ENCODE results near the gene SMPDL3A. TPM values are rescaled to one million over a fixed set of nuclear protein-coding genes. Genes with fewer than 3 reads are reported as not detected.

SMPDL3A gene
- total and polyA plus RNA-seq, 2 of the 13 experiments (the other 11 are each of a cell fraction or from before 2014, with no cell fraction given), result 7.8 to 17.3 TPM

DNA sequence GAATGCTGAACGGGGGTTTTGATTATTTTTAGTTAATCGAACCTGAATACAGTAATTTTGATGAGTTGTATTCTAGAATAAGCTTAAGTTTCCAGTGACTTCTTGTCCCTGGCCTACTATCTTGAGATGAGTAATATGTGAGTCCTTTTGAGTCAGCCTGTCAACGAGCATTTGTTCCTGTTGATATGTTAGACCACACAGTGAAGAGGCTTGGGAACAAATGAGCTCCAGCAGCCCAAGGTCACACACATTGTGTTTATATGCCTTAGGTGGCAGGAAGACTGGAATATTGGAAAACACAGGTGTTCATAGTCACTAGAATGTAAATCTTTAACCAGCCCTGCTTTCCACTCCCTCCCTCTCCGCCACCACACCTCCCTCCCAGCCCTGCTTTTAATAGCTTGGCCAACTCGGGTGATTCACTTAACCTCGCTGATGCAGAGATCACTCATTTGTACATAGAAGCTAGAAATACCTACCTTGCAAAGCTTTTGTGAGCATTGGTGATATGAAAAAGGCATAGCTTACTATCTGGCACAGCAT, 9.1 kb downstream of the SMPDL3A start (continued):
- TF ChIP-seq, protein P1, sequence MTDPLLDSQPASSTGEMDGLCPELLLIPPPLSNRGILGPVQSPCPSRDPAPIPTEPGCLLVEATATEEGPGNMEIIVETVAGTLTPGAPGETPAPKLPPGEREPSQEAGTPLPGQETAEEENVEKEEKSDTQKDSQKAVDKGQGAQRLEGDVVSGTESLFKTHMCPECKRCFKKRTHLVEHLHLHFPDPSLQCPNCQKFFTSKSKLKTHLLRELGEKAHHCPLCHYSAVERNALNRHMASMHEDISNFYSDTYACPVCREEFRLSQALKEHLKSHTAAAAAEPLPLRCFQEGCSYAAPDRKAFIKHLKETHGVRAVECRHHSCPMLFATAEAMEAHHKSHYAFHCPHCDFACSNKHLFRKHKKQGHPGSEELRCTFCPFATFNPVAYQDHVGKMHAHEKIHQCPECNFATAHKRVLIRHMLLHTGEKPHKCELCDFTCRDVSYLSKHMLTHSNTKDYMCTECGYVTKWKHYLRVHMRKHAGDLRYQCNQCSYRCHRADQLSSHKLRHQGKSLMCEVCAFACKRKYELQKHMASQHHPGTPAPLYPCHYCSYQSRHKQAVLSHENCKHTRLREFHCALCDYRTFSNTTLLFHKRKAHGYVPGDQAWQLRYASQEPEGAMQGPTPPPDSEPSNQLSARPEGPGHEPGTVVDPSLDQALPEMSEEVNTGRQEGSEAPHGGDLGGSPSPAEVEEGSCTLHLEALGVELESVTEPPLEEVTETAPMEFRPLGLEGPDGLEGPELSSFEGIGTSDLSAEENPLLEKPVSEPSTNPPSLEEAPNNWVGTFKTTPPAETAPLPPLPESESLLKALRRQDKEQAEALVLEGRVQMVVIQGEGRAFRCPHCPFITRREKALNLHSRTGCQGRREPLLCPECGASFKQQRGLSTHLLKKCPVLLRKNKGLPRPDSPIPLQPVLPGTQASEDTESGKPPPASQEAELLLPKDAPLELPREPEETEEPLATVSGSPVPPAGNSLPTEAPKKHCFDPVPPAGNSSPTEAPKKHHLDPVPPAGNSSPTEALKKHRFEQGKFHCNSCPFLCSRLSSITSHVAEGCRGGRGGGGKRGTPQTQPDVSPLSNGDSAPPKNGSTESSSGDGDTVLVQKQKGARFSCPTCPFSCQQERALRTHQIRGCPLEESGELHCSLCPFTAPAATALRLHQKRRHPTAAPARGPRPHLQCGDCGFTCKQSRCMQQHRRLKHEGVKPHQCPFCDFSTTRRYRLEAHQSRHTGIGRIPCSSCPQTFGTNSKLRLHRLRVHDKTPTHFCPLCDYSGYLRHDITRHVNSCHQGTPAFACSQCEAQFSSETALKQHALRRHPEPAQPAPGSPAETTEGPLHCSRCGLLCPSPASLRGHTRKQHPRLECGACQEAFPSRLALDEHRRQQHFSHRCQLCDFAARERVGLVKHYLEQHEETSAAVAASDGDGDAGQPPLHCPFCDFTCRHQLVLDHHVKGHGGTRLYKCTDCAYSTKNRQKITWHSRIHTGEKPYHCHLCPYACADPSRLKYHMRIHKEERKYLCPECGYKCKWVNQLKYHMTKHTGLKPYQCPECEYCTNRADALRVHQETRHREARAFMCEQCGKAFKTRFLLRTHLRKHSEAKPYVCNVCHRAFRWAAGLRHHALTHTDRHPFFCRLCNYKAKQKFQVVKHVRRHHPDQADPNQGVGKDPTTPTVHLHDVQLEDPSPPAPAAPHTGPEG (CRISPR knock-in tag; IDR thresholded peaks at IDR 0.05), result no peak
- peak; percentile 81 for TF ChIP-seq NCOA2 (CRISPR knock-in tag; IDR thresholded peaks at IDR 0.05)
- no peak for TF ChIP-seq ATM (IDR thresholded peaks at IDR 0.05; ENCODE audit: borderline replicate concordance)
- peak; percentile 86; the same call in 1 of the 2 replicates for TF ChIP-seq ZNF556 (CRISPR knock-in tag; IDR thresholded peaks at IDR 0.05; ENCODE audit: borderline replicate concordance)
- TF ChIP-seq KDM4B (CRISPR knock-in tag; IDR thresholded peaks at IDR 0.05), result no peak
- TF ChIP-seq ZNF431 (CRISPR knock-in tag; IDR thresholded peaks at IDR 0.05; ENCODE audit: borderline replicate concordance, low read depth), result no peak; the same call in 1 of the 2 replicates
- TF ChIP-seq ZNF292 (CRISPR knock-in tag; IDR thresholded peaks at IDR 0.05; ENCODE audit: borderline replicate concordance, low read depth), result peak; percentile 90; the same call in 1 of the 2 replicates
- peak; percentile 50; the same call in 1 of the 2 replicates for TF ChIP-seq YEATS4 (CRISPR knock-in tag; IDR thresholded peaks at IDR 0.05; ENCODE audit: borderline replicate concordance)
- TF ChIP-seq ZBTB21 (CRISPR knock-in tag; IDR thresholded peaks at IDR 0.05), result no peak
- no peak for TF ChIP-seq EZH2 (conservative IDR thresholded peaks at IDR 0.05; ENCODE audit: low read depth, low read length)
- peak; percentile 59; the same call in 1 of the 2 replicates for TF ChIP-seq ZMYM3 (CRISPR knock-in tag; IDR thresholded peaks at IDR 0.05)
- TF ChIP-seq, protein P2, sequence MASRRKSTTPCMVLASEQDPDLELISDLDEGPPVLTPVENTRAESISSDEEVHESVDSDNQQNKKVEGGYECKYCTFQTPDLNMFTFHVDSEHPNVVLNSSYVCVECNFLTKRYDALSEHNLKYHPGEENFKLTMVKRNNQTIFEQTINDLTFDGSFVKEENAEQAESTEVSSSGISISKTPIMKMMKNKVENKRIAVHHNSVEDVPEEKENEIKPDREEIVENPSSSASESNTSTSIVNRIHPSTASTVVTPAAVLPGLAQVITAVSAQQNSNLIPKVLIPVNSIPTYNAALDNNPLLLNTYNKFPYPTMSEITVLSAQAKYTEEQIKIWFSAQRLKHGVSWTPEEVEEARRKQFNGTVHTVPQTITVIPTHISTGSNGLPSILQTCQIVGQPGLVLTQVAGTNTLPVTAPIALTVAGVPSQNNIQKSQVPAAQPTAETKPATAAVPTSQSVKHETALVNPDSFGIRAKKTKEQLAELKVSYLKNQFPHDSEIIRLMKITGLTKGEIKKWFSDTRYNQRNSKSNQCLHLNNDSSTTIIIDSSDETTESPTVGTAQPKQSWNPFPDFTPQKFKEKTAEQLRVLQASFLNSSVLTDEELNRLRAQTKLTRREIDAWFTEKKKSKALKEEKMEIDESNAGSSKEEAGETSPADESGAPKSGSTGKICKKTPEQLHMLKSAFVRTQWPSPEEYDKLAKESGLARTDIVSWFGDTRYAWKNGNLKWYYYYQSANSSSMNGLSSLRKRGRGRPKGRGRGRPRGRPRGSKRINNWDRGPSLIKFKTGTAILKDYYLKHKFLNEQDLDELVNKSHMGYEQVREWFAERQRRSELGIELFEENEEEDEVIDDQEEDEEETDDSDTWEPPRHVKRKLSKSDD (CRISPR knock-in tag; IDR thresholded peaks at IDR 0.05; ENCODE audit: low read depth), result no peak
- peak; percentile 90 for TF ChIP-seq FOSL2 (CRISPR knock-in tag; IDR thresholded peaks at IDR 0.05)
- no peak for TF ChIP-seq SMC3 (IDR thresholded peaks at IDR 0.05; ENCODE audit: low read length)
- peak; percentile 79; the same call in 1 of the 2 replicates for TF ChIP-seq SOX13 (IDR thresholded peaks at IDR 0.05)
- peak in 1 of 2 experiments; percentile 97; a peak in 2 of 4 replicates for TF ChIP-seq SOX13 (CRISPR knock-in tag; conservative IDR thresholded peaks at IDR 0.05 in 1 of 2, IDR thresholded peaks at IDR 0.05 in 1 of 2)
- TF ChIP-seq ZNF317 (CRISPR knock-in tag; IDR thresholded peaks at IDR 0.05), result peak; percentile 97
- TF ChIP-seq, protein P3, sequence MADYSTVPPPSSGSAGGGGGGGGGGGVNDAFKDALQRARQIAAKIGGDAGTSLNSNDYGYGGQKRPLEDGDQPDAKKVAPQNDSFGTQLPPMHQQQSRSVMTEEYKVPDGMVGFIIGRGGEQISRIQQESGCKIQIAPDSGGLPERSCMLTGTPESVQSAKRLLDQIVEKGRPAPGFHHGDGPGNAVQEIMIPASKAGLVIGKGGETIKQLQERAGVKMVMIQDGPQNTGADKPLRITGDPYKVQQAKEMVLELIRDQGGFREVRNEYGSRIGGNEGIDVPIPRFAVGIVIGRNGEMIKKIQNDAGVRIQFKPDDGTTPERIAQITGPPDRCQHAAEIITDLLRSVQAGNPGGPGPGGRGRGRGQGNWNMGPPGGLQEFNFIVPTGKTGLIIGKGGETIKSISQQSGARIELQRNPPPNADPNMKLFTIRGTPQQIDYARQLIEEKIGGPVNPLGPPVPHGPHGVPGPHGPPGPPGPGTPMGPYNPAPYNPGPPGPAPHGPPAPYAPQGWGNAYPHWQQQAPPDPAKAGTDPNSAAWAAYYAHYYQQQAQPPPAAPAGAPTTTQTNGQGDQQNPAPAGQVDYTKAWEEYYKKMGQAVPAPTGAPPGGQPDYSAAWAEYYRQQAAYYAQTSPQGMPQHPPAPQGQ (CRISPR knock-in tag; IDR thresholded peaks at IDR 0.05; ENCODE audit: borderline replicate concordance), result no peak
- TF ChIP-seq CREM (IDR thresholded peaks at IDR 0.05), result peak; percentile 45
- no peak for TF ChIP-seq CREM (CRISPR knock-in tag; IDR thresholded peaks at IDR 0.05)
